Skeletal muscle tissue (tissue), 4 donors: ENCODE results near the gene CPNE5. TPM values are rescaled to one million over a fixed set of nuclear protein-coding genes. Genes with fewer than 3 reads are reported as not detected.
A peak's percentile ranks its signal among the peaks of the same experiment; 100 is the strongest.

ENCODE experiments used
- H3K27ac ChIP-seq: one replicate; pipeline ENCODE4 v1.7.0; 2013; ENCODE audit warnings: mild to moderate bottlenecking, low read depth, low read length, inconsistent platforms
- H3K27me3 ChIP-seq, 3 donors: one replicate each; pipeline ENCODE4 v1.7.0; 2013; ENCODE audit warnings: low read length in 3 of 3; ENCODE audit not compliant: control insufficient read depth in 3 of 3, insufficient read depth in 3 of 3
- H3K36me3 ChIP-seq, 3 donors: one replicate each; pipeline ENCODE4 v1.7.0; 2013; ENCODE audit warnings: low read length in 3 of 3; ENCODE audit not compliant: control insufficient read depth in 3 of 3, insufficient read depth in 3 of 3
- H3K4me1 ChIP-seq, 3 donors: one replicate each; pipeline ENCODE4 v1.7.0; 2013; ENCODE audit warnings: low read length in 3 of 3, mild to moderate bottlenecking in 3 of 3; ENCODE audit not compliant: control insufficient read depth in 3 of 3, insufficient read depth in 3 of 3
- H3K4me3 ChIP-seq, 3 donors: one replicate each; pipeline ENCODE4 v1.7.0; 2013; ENCODE audit warnings: low read length in 3 of 3
- H3K9ac ChIP-seq, 3 donors: one replicate each; pipeline ENCODE4 v1.7.0; 2013; ENCODE audit warnings: low read length in 3 of 3, mild to moderate bottlenecking in 3 of 3, moderate library complexity in 2 of 3, low read depth in 1 of 3
- H3K9me3 ChIP-seq, 3 donors: one replicate each; pipeline ENCODE4 v1.7.0; 2013; ENCODE audit warnings: low read length in 3 of 3; ENCODE audit not compliant: control insufficient read depth in 3 of 3
- total RNA-seq: library from RNA; depleted of rRNA; stranded (reverse); fragments of >200 nt; gene quantifications from one replicate; pipeline ENCODE4 v1.2.3, GENCODE V29; 2014
- donor health status: Osteomylitis.

The CPNE5 gene
- total RNA-seq, 1 donor from 2014 or later = 6.3 TPM

- Histone ChIP-seq H3K27ac (peak overlapping the region; percentile 71), H3K9me3 (no peaks in the 10 kb centered on the region), H3K27me3 (no peaks in the 10 kb centered on the region), H3K9ac (peak overlapping the region in 2 of 3 donors; percentile 32 to 60), H3K36me3 (no peaks in the 10 kb centered on the region), H3K4me3 (no peak overlapping the region), H3K4me1 (peaks cover 28 to 38% (median 30%) of the 10 kb centered on the region in 3 donors)
Measured at GRCh38 chr6:36769676-36770499, 69.4 kb downstream of the CPNE5 start.

- Histone ChIP-seq H3K9ac (peak overlapping the region in 2 of 3 donors; percentile 32 to 45), H3K36me3 (no peaks in the 10 kb centered on the region), H3K27ac (peak overlapping the region; percentile 71), H3K4me1 (peaks cover 28 to 38% (median 30%) of the 10 kb centered on the region in 3 donors), H3K4me3 (peak overlapping the region in 2 of 3 donors; percentile 19 to 22), H3K27me3 (no peaks in the 10 kb centered on the region), H3K9me3 (no peaks in the 10 kb centered on the region)
Measured at GRCh38 chr6:36769183-36769675, 70.0 kb downstream of the CPNE5 start.

GRCh38 chr6:36766399-36766945, 72.8 kb downstream of the CPNE5 start:
- Histone ChIP-seq H3K9me3 (no peaks in the 10 kb centered on the region), H3K27me3 (no peaks in the 10 kb centered on the region), H3K4me3 (no peak overlapping the region), H3K36me3 (no peaks in the 10 kb centered on the region), H3K27ac (no peak overlapping the region), H3K9ac (no peak overlapping the region), H3K4me1 (peaks cover 28 to 38% (median 30%) of the 10 kb centered on the region in 3 donors)

GRCh38 chr6:36765594-36766398, 73.4 kb downstream of the CPNE5 start:
- Histone ChIP-seq H3K27ac (no peak overlapping the region), H3K4me1 (peaks cover 28 to 38% (median 30%) of the 10 kb centered on the region in 3 donors), H3K9me3 (no peaks in the 10 kb centered on the region), H3K9ac (no peak overlapping the region), H3K4me3 (no peak overlapping the region), H3K27me3 (no peaks in the 10 kb centered on the region), H3K36me3 (no peaks in the 10 kb centered on the region)

GRCh38 chr6:36765190-36765589, 74.1 kb downstream of the CPNE5 start:
- no peak overlapping the region for H3K9ac ChIP-seq
- H3K9me3 ChIP-seq = no peaks in the 10 kb centered on the region
- H3K4me3 ChIP-seq = no peak overlapping the region
- no peak overlapping the region for H3K27ac ChIP-seq
- peaks cover 25 to 34% (median 26%) of the 10 kb centered on the region in 3 donors for H3K4me1 ChIP-seq
- H3K27me3 ChIP-seq = no peaks in the 10 kb centered on the region
- no peaks in the 10 kb centered on the region for H3K36me3 ChIP-seq

- Histone ChIP-seq H3K9ac (no peak overlapping the region), H3K4me3 (no peak overlapping the region), H3K4me1 (peaks cover 8 to 20% (median 9%) of the 10 kb centered on the region in 3 donors), H3K9me3 (no peaks in the 10 kb centered on the region), H3K27ac (no peak overlapping the region), H3K27me3 (no peaks in the 10 kb centered on the region), H3K36me3 (no peaks in the 10 kb centered on the region)
Measured at GRCh38 chr6:36762123-36762522, 77.1 kb downstream of the CPNE5 start.

- no peak overlapping the region for H3K9ac ChIP-seq
- no peak overlapping the region for H3K27ac ChIP-seq
- H3K4me3 ChIP-seq = no peak overlapping the region
- no peaks in the 10 kb centered on the region for H3K9me3 ChIP-seq
- H3K4me1 ChIP-seq = peaks cover 3 to 15% (median 6%) of the 10 kb centered on the region in 3 donors
- H3K27me3 ChIP-seq = no peaks in the 10 kb centered on the region
- no peaks in the 10 kb centered on the region for H3K36me3 ChIP-seq
Measured at GRCh38 chr6:36760685-36761435, 78.4 kb downstream of the CPNE5 start.

GRCh38 chr6:36759148-36759759, 80.0 kb downstream of the CPNE5 start:
- no peak overlapping the region for H3K9ac ChIP-seq
- H3K4me1 ChIP-seq = peaks cover 2 to 9% (median 9%) of the 10 kb centered on the region in 3 donors
- no peaks in the 10 kb centered on the region for H3K27me3 ChIP-seq
- H3K4me3 ChIP-seq = no peak overlapping the region
- no peaks in the 10 kb centered on the region for H3K9me3 ChIP-seq
- H3K36me3 ChIP-seq = no peaks in the 10 kb centered on the region
- H3K27ac ChIP-seq = no peak overlapping the region

- no peaks in the 10 kb centered on the region for H3K9me3 ChIP-seq
- H3K36me3 ChIP-seq = no peaks in the 10 kb centered on the region
- peaks cover 5 to 15% (median 9%) of the 10 kb centered on the region in 3 donors for H3K4me1 ChIP-seq
- H3K9ac ChIP-seq = no peak overlapping the region
- no peak overlapping the region for H3K4me3 ChIP-seq
- H3K27ac ChIP-seq = no peak overlapping the region
- no peaks in the 10 kb centered on the region for H3K27me3 ChIP-seq
Measured at GRCh38 chr6:36758516-36759147, 80.6 kb downstream of the CPNE5 start.
